Natural killer cell (primary cell): ENCODE measurements around the gene CLDN15. TPM values are rescaled to one million over a fixed set of nuclear protein-coding genes. Genes with fewer than 3 reads are reported as not detected.

Experiments
- ATAC-seq, 3 donors: fragments of 150-1000 bp in 2 of 3; fragments of 200-7000 bp in 1 of 3; cut with Tn5 transposase; 1 replicate in 1 of 3; 2 replicates in 2 of 3; pipeline ENCODE4 v1.10.0; 2021; ENCODE audit warnings: mild to moderate bottlenecking in 2 of 3, moderate library complexity in 2 of 3
- DNase-seq, 2 donors: peaks; one replicate each; pipeline versions ENCODE4 v3.0.0 to v3.0.0-alpha.2; 2013 to 2021; ENCODE audit warnings: mixed read lengths in 1 of 2
- H3K27ac ChIP-seq: one replicate; pipeline ENCODE4 v1.5.1; 2013; ENCODE audit warnings: mild to moderate bottlenecking, low read length
- H3K27me3 ChIP-seq: one replicate; pipeline ENCODE4 v1.6.1; 2013; ENCODE audit warnings: low read length; ENCODE audit not compliant: control insufficient read depth, insufficient read depth
- H3K36me3 ChIP-seq: one replicate; pipeline ENCODE4 v1.6.1; 2013; ENCODE audit warnings: low read length; ENCODE audit not compliant: control insufficient read depth, insufficient read depth
- H3K4me1 ChIP-seq: one replicate; pipeline ENCODE4 v1.6.1; 2013; ENCODE audit warnings: low read length; ENCODE audit not compliant: control insufficient read depth, insufficient read depth
- H3K4me3 ChIP-seq: one replicate; pipeline ENCODE4 v1.5.1; 2013; ENCODE audit warnings: low read length
- H3K9me3 ChIP-seq: one replicate; pipeline ENCODE4 v1.6.1; 2013; ENCODE audit warnings: low read length; ENCODE audit not compliant: control insufficient read depth, insufficient read depth
- H3K27ac Mint-ChIP-seq, 2 donors: one replicate each; pipeline ENCODE4 v1.8.0; 2022; ENCODE audit warnings: mild to moderate bottlenecking in 2 of 2, mixed read lengths in 2 of 2, moderate library complexity in 1 of 2
- H3K27me3 Mint-ChIP-seq, 2 donors: one replicate each; pipeline ENCODE4 v1.8.0; 2022; ENCODE audit warnings: low read depth in 2 of 2, mixed read lengths in 2 of 2
- H3K36me3 Mint-ChIP-seq: one replicate; pipeline ENCODE4 v1.8.0; 2022; ENCODE audit warnings: mixed read lengths
- H3K4me1 Mint-ChIP-seq, 2 donors: one replicate each; pipeline ENCODE4 v1.8.0; 2022; ENCODE audit warnings: mixed read lengths in 2 of 2
- H3K4me3 Mint-ChIP-seq: one replicate; pipeline ENCODE4 v1.8.0; 2022; ENCODE audit warnings: mild to moderate bottlenecking, moderate library complexity, mixed read lengths
- H3K9me3 Mint-ChIP-seq, 2 donors: one replicate each; pipeline ENCODE4 v1.8.0; 2022; ENCODE audit warnings: mixed read lengths in 2 of 2
- WGBS: methylation state at CpG from one replicate; pipeline ENCODE4 v1.1.7; 2013; ENCODE audit warnings: missing lambda C conversion rate; ENCODE audit not compliant: insufficient coverage; 5-methylcytosine and 5-hydroxymethylcytosine counted together
- intact Hi-C: fragments of 100-400 bp; cut with micrococcal nuclease; formaldehyde crosslinking; loops from one replicate; pipeline ENCODE4 v1.14.2; 2022
- total RNA-seq, 4 donors: library from RNA; stranded (reverse); fragments of 120-200 nt in 1 of 4; gene quantifications; one replicate each; pipeline versions ENCODE4 v1.2.3 to v1.2.4, GENCODE V29; 2013 to 2022
- TF ChIP-seq, protein P1 (sequence below): fragments of 200-600 bp; IDR thresholded peaks from one replicate; pipeline ENCODE4 v1.8.0; 2022; ENCODE audit warnings: antibody characterized with exemption

The CLDN15 gene
- total RNA-seq, 3 donors from 2014 or later (not counting 1 experiment from before 2014, with no cell fraction given): 13.7 to 22.0 (median 19.3) TPM

DNA sequence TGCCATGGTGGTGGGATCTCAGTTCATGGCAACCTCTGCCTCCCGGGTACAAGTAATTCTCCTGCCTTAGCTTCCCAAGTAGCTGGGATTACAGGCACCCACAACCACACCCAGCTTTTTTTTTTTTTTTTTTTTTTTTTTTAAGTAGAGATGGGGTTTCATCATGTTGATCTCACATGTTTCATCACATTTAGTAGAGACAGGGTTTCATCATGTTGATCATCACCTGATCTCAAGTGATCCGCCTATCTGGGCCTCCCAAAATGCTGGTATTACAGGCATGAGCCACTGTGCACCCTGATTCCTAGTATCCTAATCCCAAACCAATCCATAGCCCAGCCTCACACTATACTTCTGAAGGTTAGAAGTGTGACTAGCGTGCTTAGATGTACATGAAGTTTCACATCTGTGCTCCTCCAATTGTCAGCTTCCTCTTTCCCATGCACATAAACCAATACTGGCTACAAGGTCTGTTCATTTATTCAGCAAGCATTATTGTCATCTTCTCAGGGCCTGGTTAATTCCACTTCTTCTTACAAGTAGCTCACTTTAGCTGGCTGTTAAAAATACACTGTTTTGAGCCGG, 50.7 kb downstream of the CLDN15 start:
- Mint-ChIP-seq H3K27ac (no peak overlapping the region), H3K4me3 (no peak overlapping the region), H3K36me3 (no peaks in the 10 kb centered on the region), H3K4me1 (peaks cover 6% of the 10 kb centered on the region in 2 donors), H3K9me3 (no peaks in the 10 kb centered on the region), H3K27me3 (peaks cover 9 to 22% of the 10 kb centered on the region in 2 donors)
- TF ChIP-seq, protein P1, sequence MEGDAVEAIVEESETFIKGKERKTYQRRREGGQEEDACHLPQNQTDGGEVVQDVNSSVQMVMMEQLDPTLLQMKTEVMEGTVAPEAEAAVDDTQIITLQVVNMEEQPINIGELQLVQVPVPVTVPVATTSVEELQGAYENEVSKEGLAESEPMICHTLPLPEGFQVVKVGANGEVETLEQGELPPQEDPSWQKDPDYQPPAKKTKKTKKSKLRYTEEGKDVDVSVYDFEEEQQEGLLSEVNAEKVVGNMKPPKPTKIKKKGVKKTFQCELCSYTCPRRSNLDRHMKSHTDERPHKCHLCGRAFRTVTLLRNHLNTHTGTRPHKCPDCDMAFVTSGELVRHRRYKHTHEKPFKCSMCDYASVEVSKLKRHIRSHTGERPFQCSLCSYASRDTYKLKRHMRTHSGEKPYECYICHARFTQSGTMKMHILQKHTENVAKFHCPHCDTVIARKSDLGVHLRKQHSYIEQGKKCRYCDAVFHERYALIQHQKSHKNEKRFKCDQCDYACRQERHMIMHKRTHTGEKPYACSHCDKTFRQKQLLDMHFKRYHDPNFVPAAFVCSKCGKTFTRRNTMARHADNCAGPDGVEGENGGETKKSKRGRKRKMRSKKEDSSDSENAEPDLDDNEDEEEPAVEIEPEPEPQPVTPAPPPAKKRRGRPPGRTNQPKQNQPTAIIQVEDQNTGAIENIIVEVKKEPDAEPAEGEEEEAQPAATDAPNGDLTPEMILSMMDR: no peak
- intact Hi-C loops: no loop called here
- no peaks in the 10 kb centered on the region for H3K9me3 ChIP-seq
- no peaks in the 10 kb centered on the region for H3K36me3 ChIP-seq
- peaks cover 2% of the 10 kb centered on the region for H3K27me3 ChIP-seq
- H3K27ac ChIP-seq: no peak overlapping the region
- ATAC-seq (no peak), DNase-seq (no peak)
- 78% methylated on average over 3 of the region's 4 CpGs for WGBS
- H3K4me3 ChIP-seq: no peak overlapping the region
- H3K4me1 ChIP-seq: no peaks in the 10 kb centered on the region

DNA sequence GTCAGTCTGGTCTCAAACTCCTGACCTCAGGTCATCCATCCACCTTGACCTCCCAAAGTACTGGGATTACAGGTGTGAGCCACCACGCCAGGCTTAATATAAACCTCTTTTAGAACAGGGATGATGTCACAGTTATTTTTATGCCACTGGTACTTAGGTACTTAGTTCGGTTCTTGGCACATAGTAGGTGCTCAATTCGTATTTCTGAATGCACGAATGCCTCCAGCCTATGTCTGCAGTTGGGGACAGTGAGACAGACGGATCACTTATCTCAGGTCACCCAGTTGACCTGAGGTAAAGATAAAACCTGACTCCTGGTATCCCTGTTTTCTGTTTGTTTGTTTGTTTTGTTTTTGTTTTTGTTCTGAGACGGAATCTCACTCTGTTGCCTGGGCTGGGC, 51.4 kb downstream of the CLDN15 start:
- no peak overlapping the region for H3K27ac Mint-ChIP-seq
- no peaks in the 10 kb centered on the region for H3K36me3 ChIP-seq
- no peak overlapping the region for H3K4me3 Mint-ChIP-seq
- H3K27ac ChIP-seq: no peak overlapping the region
- TF ChIP-seq, protein P1: no peak
- ATAC-seq (no peak), DNase-seq (no peak)
- H3K4me1 Mint-ChIP-seq: peaks cover 6% of the 10 kb centered on the region in 2 donors
- H3K36me3 Mint-ChIP-seq: no peaks in the 10 kb centered on the region
- no peaks in the 10 kb centered on the region for H3K9me3 Mint-ChIP-seq
- H3K27me3 Mint-ChIP-seq: peaks cover 11 to 24% of the 10 kb centered on the region in 2 donors
- no peaks in the 10 kb centered on the region for H3K9me3 ChIP-seq
- H3K4me1 ChIP-seq: no peaks in the 10 kb centered on the region
- H3K27me3 ChIP-seq: peaks cover 4% of the 10 kb centered on the region
- no peak overlapping the region for H3K4me3 ChIP-seq
- intact Hi-C loops: no loop called here
- WGBS: 78% methylated on average over 6 of the region's 6 CpGs

DNA sequence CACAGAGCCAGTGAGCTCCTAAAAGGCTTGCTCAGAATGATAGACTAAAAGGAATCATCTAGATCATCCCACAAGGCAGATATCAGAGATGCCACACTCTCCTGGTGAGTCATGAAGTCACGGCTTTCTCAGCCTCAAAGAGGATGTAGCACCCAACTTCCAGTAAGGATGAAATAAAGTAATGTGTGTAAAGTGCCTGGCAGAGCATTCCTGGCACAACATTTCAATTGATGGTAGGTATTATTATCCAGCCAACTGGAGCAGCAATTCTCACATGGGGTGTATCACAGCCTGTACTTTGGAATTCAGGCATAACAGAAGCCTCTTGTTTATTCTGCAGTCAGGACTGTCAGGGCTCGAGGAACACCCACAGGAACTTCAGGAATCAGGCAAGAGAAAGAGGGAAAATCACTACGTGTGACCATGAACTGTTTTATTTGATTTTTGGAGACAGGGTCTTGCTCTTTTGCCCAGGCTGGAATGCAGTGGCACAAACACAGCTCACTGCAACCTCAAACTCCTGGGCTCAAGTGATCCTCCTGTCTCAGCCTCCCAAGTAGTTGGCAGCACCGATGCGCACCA, 52.3 kb downstream of the CLDN15 start:
- peaks cover 8% of the 10 kb centered on the region for H3K27me3 ChIP-seq
- TF ChIP-seq, protein P1: no peak
- intact Hi-C loops: no loop called here

More for the DNA sequence above, 52.3 kb downstream of the CLDN15 start:
- Mint-ChIP-seq H3K27me3 (peaks cover 17 to 30% of the 10 kb centered on the region in 2 donors), H3K27ac (no peak overlapping the region), H3K4me3 (no peak overlapping the region), H3K9me3 (no peaks in the 10 kb centered on the region), H3K36me3 (no peaks in the 10 kb centered on the region), H3K4me1 (peaks cover 6 to 10% of the 10 kb centered on the region in 2 donors)
- Histone ChIP-seq H3K4me3 (no peak overlapping the region), H3K36me3 (no peaks in the 10 kb centered on the region), H3K4me1 (no peaks in the 10 kb centered on the region), H3K27ac (no peak overlapping the region), H3K9me3 (no peaks in the 10 kb centered on the region)
- ATAC-seq (no peak), DNase-seq (no peak)
- 72% methylated on average over 5 of the region's 5 CpGs for WGBS

Other genes starting within 250 kb of the CLDN15 start
- gene MUC17, start 217.7 kb downstream of the CLDN15 start, total RNA-seq: not detected
- 10 to 100 TPM; 53.6 to 75.8 (median 63.9) TPM for gene TRIM56, start 152.3 kb downstream of the CLDN15 start, total RNA-seq
- gene SERPINE1, start 110.7 kb downstream of the CLDN15 start, total RNA-seq: 1 to 10 TPM in 2 of 3 donors, under 1 TPM in 1; 0.48 to 5.5 (median 1.1) TPM
- 1 to 10 TPM; 4.3 to 7.0 (median 5.0) TPM for gene AP1S1, start 83.3 kb downstream of the CLDN15 start, total RNA-seq
- not detected for gene VGF, start 72.2 kb downstream of the CLDN15 start, total RNA-seq
- not detected for gene NAT16, start 57.5 kb downstream of the CLDN15 start, total RNA-seq
- gene MOGAT3, start 36.8 kb downstream of the CLDN15 start, total RNA-seq: not detected
- gene PLOD3, start 20.2 kb downstream of the CLDN15 start, total RNA-seq: 10 to 100 TPM; 41.7 to 54.5 (median 45.0) TPM
- gene ZNHIT1, start 19.6 kb downstream of the CLDN15 start, total RNA-seq: 10 to 100 TPM; 53.7 to 63.5 (median 60.9) TPM
- gene FIS1, start 7.3 kb upstream of the CLDN15 start, total RNA-seq: 100 to 1,000 TPM in 2 of 3 donors, 10 to 100 TPM in 1; 99.9 to 119 (median 105) TPM
- gene IFT22, start 84.0 kb upstream of the CLDN15 start, total RNA-seq: 1 to 10 TPM; 2.9 to 3.8 (median 3.7) TPM
- gene COL26A1, start 125.1 kb upstream of the CLDN15 start, total RNA-seq: under 1 TPM in 1 of 3 donors, not detected in 2; 0.16 TPM